Fibroblast of the aortic adventitia (primary cell): ENCODE results near the gene ELMOD1. TPM values are rescaled to one million over a fixed set of nuclear protein-coding genes. Genes with fewer than 3 reads are reported as not detected.

Experiments used
- DNase-seq: peaks from one replicate; pipeline ENCODE4 v3.0.0-alpha.2; 2010; ENCODE audit warnings: low read depth
- H3K4me3 ChIP-seq: 2 replicates; pipeline ENCODE4 v1.5.1; 2011; ENCODE audit warnings: low read depth, mild to moderate bottlenecking, control low read depth, low read length, moderate library complexity
- CTCF ChIP-seq: IDR thresholded peaks from 2 replicates; pipeline ENCODE4 v1.5.1; 2011; ENCODE audit warnings: mild to moderate bottlenecking, low read length, control low read depth, inconsistent platforms; ENCODE audit not compliant: insufficient read depth
- total RNA-seq: library from RNA; depleted of rRNA; stranded (reverse); fragments of >200 nt; gene quantifications from 2 replicates; pipeline ENCODE4 v1.2.3, GENCODE V29; 2012; ENCODE audit warnings: low replicate concordance

ELMOD1 gene
- total RNA-seq, 1 donor: 0.36 TPM

GRCh38 chr11:107711861-107712755 is 121.2 kb downstream of the ELMOD1 start, which contains the start of gene SLN:
Gene SLN (minus strand): TSS chr11:107712056.
- H3K4me3 ChIP-seq: no peak within 1 kb of the TSS
- no peak for TF ChIP-seq CTCF
- no peak for DNase-seq

GRCh38 chr11:107713009-107713408 is 122.1 kb downstream of the ELMOD1 start:
- DNase-seq: no peak
- no peak for TF ChIP-seq CTCF
- no peak overlapping the region for H3K4me3 ChIP-seq

Other genes with a start within 250 kb of the ELMOD1 start
- 15.1 and 41.3 TPM in 2 replicates for gene CWF19L2, start 133.3 kb upstream of the ELMOD1 start, total RNA-seq
- 10.7 and 16.3 TPM in 2 replicates for gene ALKBH8, start 25.4 kb upstream of the ELMOD1 start, total RNA-seq
- not detected in 2 replicates for gene SLN, start 120.9 kb downstream of the ELMOD1 start, total RNA-seq